GM12865 (cell line): ENCODE measurements around the gene B2M.
"Not testable (repeated sequence)": the region's sequence is repeated elsewhere in the genome, so short reads cannot be mapped to it uniquely, and the experiment has no call there.

ENCODE experiments used
- DNase-seq: peaks from one replicate; pipeline ENCODE4 v3.0.0; 2010; ENCODE audit warnings: low read depth
- H3K4me3 ChIP-seq: 2 replicates; pipeline ENCODE4 v1.5.1; 2011; ENCODE audit warnings: mild to moderate bottlenecking, low read depth, low read length, control low read depth
- TF ChIP-seq, protein P1 (sequence below): IDR thresholded peaks from 2 replicates; pipeline ENCODE4 v1.5.1; 2011; ENCODE audit warnings: low read length, control low read depth, low read depth, inconsistent platforms; ENCODE audit not compliant: insufficient read depth; ENCODE audit errors: missing control alignments

The B2M gene

DNA sequence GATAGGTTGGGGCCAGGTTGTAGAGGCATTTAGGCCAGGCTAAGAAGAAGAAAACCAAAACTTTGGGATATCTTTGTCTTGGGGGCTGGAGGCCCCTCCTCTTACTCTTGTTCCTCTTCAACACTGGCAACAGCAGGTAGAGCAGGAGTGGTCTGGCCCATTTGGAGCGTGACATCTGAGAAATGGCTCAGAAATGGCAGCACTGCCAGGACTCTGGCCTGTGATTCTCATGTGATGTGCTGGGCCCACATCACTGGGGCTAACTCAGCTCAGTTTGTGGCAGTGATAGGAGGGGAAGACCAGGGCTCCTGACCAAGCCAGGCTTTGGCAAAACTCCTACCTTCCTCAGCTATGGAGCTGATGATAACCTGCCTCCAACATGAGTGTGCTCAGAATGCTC, 18.7 kb upstream of the B2M start:
- DNase-seq, result no peak
- H3K4me3 ChIP-seq, result no peak overlapping the region
- TF ChIP-seq, protein P1, sequence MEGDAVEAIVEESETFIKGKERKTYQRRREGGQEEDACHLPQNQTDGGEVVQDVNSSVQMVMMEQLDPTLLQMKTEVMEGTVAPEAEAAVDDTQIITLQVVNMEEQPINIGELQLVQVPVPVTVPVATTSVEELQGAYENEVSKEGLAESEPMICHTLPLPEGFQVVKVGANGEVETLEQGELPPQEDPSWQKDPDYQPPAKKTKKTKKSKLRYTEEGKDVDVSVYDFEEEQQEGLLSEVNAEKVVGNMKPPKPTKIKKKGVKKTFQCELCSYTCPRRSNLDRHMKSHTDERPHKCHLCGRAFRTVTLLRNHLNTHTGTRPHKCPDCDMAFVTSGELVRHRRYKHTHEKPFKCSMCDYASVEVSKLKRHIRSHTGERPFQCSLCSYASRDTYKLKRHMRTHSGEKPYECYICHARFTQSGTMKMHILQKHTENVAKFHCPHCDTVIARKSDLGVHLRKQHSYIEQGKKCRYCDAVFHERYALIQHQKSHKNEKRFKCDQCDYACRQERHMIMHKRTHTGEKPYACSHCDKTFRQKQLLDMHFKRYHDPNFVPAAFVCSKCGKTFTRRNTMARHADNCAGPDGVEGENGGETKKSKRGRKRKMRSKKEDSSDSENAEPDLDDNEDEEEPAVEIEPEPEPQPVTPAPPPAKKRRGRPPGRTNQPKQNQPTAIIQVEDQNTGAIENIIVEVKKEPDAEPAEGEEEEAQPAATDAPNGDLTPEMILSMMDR, result no peak

DNA sequence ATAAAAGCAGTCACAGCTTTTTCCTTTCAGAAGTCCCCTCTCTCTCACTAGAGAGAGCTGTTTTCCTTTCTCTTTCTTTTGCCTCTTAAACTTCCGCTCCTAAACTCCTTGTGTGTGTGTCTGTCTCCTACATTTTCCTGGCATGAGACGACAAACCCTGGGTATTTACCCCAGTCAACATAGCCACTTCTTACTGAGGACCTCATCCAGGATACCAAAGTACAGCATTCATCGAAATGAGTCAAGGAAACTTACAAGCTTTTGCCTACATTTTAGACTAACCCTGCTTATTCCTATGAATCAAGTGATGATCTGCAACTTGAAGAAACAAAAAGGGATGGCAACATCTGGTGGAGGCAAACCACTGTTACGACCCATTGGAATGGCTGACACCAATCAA, 16.9 kb upstream of the B2M start:
- TF ChIP-seq, protein P1, result no peak
- no peak overlapping the region for H3K4me3 ChIP-seq
- DNase-seq, result no peak

DNA sequence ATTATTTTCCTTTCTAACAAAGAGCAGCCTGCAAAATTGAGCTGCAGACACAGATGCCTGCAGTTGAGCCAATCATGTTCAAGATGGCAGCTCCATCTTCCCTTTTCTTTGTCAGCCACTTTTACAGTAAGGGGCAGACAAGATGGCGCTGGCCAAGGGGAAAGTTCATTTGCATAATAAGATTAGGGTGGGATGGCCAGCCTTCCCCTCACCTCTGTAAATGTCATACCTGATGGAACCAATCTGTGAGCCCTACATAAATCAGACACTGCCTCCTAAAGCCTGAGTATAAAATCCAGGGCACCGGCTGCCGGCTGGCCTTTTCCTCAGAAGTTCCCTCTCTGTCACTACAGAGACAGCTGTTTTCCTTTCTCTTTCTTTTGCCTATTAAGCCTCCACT, 16.0 kb upstream of the B2M start:
- no peak for DNase-seq
- H3K4me3 ChIP-seq, result no peak overlapping the region
- TF ChIP-seq, protein P1, result no peak

- DNase-seq, result no peak
- TF ChIP-seq, protein P1, result no peak
- no peak overlapping the region for H3K4me3 ChIP-seq
Observed at GRCh38 chr15:44697014-44697413, 14.3 kb upstream of the B2M start.

GRCh38 chr15:44698641-44699040, 12.7 kb upstream of the B2M start:
- TF ChIP-seq, protein P1, result no peak
- DNase-seq, result no peak
- no peak overlapping the region for H3K4me3 ChIP-seq

DNA sequence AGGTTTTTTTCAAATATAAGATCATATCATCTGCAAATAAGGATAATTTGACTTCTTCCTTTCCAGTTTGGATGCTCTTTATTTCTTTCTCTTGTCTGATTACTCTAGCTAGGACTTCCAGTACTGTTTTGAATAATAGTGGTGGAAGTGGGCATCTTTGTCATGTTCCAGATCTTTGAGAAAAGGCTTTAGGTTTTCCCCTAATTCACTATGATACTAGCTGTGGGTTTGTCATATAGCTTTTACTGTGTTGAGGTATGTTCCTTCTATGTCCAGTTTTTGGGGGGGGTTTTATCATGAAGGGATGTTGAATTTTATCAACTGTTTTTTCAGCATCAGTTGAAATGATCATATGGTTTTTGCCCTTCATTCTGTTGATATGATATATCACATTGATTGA, 10.6 kb upstream of the B2M start:
- DNase-seq, H3K4me3 ChIP-seq: not testable (repeated sequence)

DNA sequence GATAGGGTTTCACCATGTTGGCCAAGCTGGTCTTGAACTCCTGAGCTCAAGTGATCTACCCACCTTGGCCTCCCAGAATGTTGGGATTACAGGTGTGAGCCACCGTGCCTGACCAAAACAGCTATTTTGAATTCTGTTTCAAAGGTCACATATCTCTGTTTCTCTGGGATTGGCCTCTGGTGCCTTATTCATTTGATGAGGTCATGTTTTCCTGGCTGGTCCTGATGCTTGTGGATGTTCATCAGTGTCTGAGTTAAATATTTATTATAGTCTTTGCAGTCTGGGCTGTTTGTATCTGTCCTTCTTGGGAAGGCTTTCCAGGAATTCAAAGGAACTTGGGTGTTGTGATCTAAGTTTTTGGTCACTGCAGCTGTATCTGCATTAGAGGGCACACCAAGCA, 5.3 kb upstream of the B2M start:
- H3K4me3 ChIP-seq, result no peak overlapping the region
- DNase-seq, result no peak
- TF ChIP-seq, protein P1, result no peak

DNA sequence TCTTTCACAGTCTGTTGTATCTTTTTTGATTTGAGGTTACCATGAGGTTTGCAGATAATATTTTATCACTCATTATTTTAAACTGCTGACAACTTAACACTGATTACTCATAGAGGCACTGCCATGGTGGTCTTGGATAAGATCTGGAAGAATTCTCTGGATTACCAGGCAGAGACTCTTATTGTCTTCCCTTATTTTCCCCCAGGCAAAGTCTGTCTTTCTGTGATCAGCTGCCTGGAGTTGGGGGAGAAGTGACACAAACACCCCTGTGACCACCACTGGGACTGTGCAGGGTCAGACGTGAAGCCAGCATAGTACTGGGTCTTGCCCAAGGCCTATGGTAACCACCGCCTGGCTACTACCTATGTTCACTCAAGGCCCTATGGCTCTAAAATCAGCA, 4.9 kb upstream of the B2M start:
- TF ChIP-seq, protein P1, result no peak
- DNase-seq, result no peak
- H3K4me3 ChIP-seq, result no peak overlapping the region
